SJSA1 (cell line): ENCODE data around the gene KSR1. TPM values are rescaled to one million over a fixed set of nuclear protein-coding genes. Genes with fewer than 3 reads are reported as not detected.

Experiments used
- DNase-seq, 2 experiments: peaks; one replicate each; pipeline ENCODE4 v3.0.0-alpha.2; 2015 to 2020; ENCODE audit warnings: low spot score in 2 of 2, low read depth in 1 of 2
- H3K27ac ChIP-seq: fragments of 250-450 bp; sonication (Bioruptor Pico); 2 replicates; pipeline ENCODE4 v1.5.1; 2020; ENCODE audit warnings: mild to moderate bottlenecking, moderate library complexity
- H3K27me3 ChIP-seq: fragments of 250-450 bp; sonication (Bioruptor Pico); replicated peaks from 2 replicates; pipeline ENCODE4 v1.5.1; 2020; ENCODE audit warnings: mild to moderate bottlenecking, moderate library complexity
- H3K36me3 ChIP-seq: fragments of 250-450 bp; sonication (Bioruptor Pico); 2 replicates; pipeline ENCODE4 v1.5.1; 2020; ENCODE audit warnings: mild to moderate bottlenecking
- H3K4me1 ChIP-seq: fragments of 250-450 bp; sonication (Bioruptor Pico); replicated peaks from 2 replicates; pipeline ENCODE4 v1.6.1; 2021; ENCODE audit warnings: mild to moderate bottlenecking
- H3K4me3 ChIP-seq: fragments of 250-450 bp; sonication (Bioruptor Pico); 2 replicates; pipeline ENCODE4 v1.5.1; 2020; ENCODE audit warnings: mild to moderate bottlenecking
- H3K9me3 ChIP-seq: fragments of 250-450 bp; sonication (Bioruptor Pico); replicated peaks from 2 replicates; pipeline ENCODE4 v1.5.1; 2020; ENCODE audit warnings: mild to moderate bottlenecking
- total RNA-seq: library from RNA; depleted of rRNA; stranded (reverse); fragments of >200 nt; shearing (Covaris generic); gene quantifications from 2 replicates; pipeline ENCODE4 v1.2.3, GENCODE V29; 2014

KSR1 gene
- total RNA-seq, 1 experiment from 2014 or later: 7.7 TPM

DNA sequence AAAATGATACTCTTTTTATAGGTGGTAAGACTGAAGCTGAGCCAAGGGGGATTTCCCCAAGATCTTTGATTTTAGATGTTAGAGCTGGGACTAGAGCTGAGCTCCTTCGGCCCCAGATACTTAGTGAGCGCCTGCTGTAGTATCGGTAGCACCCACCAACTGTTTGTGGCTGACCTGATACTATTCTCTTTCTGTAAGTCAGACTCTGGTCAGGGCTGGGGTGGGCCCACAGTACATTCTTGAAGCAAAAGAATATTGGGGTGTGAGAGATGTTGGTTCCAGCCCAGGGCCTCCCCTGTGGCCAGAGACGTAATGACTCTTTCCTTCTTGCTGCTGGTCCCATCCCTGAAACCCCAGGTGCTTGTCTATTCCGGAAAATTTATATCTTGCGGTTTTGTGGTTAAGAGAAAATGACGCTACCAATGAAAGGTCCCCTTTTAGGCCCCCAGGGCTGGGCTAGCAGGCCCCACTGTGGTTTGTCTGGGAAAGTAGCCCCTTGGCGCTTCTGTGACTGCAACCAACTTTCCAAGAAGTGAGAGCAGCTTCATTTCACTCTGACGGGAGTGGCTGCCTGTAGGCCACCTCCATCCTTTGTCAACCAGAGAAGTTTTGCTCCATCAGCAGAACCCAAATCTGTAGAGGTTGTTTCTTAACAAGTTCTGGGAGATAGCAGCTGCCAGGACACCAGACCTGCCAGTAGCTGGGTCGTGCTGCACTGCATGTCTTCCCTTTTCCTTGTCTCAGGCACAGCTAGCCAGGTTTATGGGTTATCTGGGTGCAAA is 88.3 kb downstream of the KSR1 start:
- Histone ChIP-seq H3K36me3 (no peaks in the 10 kb centered on the region), H3K27me3 (no peaks in the 10 kb centered on the region), H3K4me1 (peaks cover 51% of the 10 kb centered on the region), H3K4me3 (no peak overlapping the region), H3K27ac (no peak overlapping the region), H3K9me3 (no peaks in the 10 kb centered on the region; the same call in 1 of the 2 replicates)
- peak in 1 of 2 experiments; percentile 72 for DNase-seq

DNA sequence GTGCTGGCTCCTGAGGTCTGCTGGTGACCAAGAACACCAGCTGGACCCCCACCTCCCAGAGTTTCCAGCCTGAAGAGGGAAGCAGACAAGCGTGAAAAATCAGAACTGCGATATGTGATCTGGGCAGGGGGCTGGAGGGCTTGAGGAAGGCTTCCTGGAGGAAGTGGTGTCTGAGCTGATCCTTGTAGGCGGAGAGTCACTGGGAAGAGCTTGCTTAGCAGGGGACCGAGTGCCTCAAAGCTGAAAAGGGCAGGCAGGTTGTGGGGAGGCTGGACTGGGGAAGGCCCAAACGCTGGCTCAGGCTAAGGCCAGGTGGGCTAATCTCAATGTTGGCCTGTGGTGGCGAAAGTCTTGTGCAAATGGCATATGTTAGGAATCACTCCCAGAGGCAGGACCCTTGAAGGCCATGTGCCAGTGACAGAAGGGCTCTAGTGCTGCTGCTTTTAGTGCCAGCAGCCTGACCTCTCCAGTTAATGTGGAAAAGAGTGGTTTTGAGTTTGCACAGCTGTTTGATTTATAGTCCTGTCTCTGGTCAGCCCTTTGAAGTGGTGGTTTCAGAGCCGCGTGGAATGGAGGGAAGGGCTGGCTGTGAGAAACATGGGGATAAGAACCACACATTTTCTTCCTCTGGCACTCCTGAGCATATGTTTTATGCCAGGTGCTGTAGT is 89.4 kb downstream of the KSR1 start:
- H3K4me1 ChIP-seq: peaks cover 40% of the 10 kb centered on the region
- no peak for DNase-seq
- no peak overlapping the region for H3K27ac ChIP-seq
- no peaks in the 10 kb centered on the region for H3K27me3 ChIP-seq
- H3K4me3 ChIP-seq: no peak overlapping the region
- no peaks in the 10 kb centered on the region for H3K36me3 ChIP-seq
- no peaks in the 10 kb centered on the region; the same call in 1 of the 2 replicates for H3K9me3 ChIP-seq

DNA sequence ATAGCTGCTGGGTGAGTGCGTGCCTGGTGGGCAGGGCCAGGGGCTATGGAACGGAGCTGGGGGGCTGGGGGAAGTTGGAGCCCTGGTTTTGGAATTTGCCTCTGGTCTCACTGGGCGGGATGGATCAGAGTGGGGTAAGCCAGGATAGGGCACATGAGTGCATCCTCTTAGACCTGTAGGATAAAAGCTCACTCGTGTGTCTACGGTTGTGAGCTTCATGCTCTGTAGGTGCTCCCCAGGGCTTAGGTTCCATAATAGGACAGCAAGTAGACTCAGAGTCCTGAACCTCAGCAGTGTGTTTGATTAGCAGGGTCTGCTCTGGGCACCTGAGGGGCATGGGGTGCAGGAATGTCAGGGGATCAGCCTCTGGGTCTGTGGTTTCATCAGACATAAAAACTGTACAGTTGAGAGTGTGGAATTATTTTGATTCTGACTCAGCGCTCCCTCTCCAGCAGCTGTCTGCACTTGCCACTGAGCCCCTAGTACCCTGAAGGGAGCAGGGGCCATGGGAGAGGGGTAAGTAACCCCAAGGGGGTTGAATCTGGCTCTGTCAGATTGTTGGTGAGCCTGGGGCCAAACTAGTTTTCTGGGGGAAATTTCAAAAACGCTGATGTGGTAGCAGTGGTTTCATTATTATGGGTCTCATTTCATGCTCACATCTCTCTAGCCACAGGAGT is 90.5 kb downstream of the KSR1 start:
- DNase-seq: no peak

DNA sequence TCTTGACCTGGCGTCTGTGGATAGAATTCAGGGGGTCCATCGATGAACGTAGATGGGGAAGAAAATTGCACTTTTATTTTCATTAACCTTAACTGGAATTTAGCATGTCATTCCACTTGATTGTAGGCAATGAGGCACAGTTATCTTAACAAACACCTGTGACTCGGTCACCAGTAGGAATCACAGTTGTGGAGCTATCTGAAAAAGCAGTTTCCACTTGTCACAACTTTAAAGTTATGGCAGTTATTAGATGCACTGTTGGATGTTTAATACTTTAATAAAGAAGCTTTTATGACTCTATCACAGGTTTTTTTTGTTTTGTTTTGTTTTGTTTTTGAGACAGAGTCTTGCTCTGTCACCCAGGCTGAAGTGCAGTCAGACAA is 91.0 kb downstream of the KSR1 start:
- Histone ChIP-seq H3K4me3 (no peak overlapping the region), H3K27me3 (no peaks in the 10 kb centered on the region), H3K9me3 (no peaks in the 10 kb centered on the region; the same call in 1 of the 2 replicates), H3K27ac (no peak overlapping the region), H3K36me3 (no peaks in the 10 kb centered on the region), H3K4me1 (peaks cover 42% of the 10 kb centered on the region)
- DNase-seq: no peak

More for the DNA sequence above, 90.5 kb downstream of the KSR1 start:
- Histone ChIP-seq H3K9me3 (no peaks in the 10 kb centered on the region; the same call in 1 of the 2 replicates), H3K4me1 (peaks cover 37% of the 10 kb centered on the region), H3K36me3 (no peaks in the 10 kb centered on the region), H3K27ac (no peak overlapping the region), H3K27me3 (no peaks in the 10 kb centered on the region), H3K4me3 (no peak overlapping the region)

DNA sequence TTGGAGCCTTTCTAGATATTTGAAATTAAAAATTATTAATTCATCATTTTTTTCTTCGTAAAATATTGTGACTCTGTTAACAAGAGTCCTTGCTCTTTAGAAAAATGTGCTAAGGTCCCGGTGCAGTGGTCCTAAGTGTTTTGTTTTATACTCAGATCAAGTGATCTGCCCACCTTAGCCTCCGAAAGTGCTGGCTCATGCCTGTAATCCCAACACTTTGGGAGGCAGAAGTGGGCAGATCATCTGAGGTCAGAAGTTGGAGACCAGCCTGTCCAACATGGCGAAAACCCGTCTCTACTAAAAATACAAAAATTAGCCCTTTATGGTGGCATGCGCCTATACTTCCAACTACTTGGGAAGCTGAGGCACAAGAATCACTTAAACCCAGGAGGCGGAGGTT is 92.1 kb downstream of the KSR1 start:
- H3K27ac ChIP-seq: no peak overlapping the region
- no peak for DNase-seq
- peaks cover 53% of the 10 kb centered on the region for H3K4me1 ChIP-seq
- H3K4me3 ChIP-seq: no peak overlapping the region
- H3K36me3 ChIP-seq: no peaks in the 10 kb centered on the region
- H3K9me3 ChIP-seq: no peaks in the 10 kb centered on the region; the same call in 1 of the 2 replicates
- H3K27me3 ChIP-seq: no peaks in the 10 kb centered on the region

DNA sequence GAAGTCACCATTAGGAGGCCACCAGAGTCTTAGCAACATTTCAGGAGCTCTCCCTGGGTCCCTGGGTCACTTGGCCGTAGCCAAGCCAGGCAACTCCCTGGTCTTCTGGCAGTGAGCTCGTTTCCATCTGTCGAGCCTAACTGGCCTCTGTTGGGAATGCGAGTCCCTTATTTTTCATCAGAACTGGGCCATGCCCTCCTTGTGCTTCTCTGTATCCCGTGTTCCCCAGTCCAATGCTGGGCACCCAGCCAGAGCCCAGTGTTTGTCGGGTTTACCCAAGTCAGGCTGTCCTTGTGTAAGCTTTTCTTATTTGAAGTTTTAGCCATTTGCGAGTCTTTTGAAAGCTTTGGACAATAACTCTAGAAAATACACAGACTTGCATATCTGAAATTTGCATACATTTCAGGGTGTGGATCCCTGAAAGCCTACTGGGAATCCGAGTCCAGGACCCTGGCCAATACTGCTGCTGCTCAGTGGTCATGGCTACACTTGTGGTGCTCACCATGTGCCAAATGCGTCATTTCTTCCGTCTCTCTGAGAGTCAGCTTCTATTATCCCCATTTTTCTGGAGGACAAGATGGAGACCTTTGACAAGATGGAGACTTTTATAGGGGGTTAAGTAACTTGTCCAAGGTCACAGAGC is 93.1 kb downstream of the KSR1 start:
- H3K4me3 ChIP-seq: no peak overlapping the region
- H3K4me1 ChIP-seq: peaks cover 58% of the 10 kb centered on the region
- H3K9me3 ChIP-seq: no peaks in the 10 kb centered on the region; the same call in 1 of the 2 replicates
- H3K27ac ChIP-seq: no peak overlapping the region
- H3K36me3 ChIP-seq: no peaks in the 10 kb centered on the region
- no peak for DNase-seq
- no peaks in the 10 kb centered on the region for H3K27me3 ChIP-seq

DNA sequence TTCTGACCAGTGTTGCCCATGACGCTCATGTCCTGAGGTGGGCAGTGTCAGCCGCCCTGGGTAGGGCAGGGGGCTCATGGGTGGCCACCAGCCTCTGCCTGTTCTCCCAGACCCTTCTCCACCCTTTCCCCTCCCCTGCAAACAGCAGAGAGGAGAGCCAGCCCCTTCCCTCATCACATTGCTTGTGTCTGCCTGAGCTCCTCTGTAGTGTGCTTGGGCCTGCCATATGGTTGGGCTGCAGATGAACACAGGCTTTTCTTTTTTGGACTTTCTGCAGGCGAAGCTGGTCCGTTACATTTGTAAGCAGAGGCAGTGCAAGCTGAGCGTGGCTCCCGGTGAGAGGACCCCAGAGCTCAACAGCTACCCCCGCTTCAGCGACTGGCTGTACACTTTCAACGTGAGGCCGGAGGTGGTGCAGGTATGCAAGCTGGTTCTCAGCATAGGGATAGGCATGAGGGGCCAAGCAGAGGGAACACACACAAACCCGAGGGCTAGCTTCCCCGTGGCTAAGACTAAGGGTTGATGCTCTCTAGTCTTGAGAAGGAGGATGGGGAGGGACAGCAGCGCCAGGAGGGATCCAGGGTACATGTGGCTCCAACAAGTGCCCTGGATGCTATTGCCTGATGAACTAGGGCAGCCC is 94.2 kb downstream of the KSR1 start:
- Histone ChIP-seq H3K4me1 (peaks cover 56% of the 10 kb centered on the region), H3K9me3 (no peaks in the 10 kb centered on the region; the same call in 1 of the 2 replicates), H3K36me3 (no peaks in the 10 kb centered on the region), H3K4me3 (no peak overlapping the region), H3K27me3 (no peaks in the 10 kb centered on the region), H3K27ac (no peak overlapping the region)
- no peak for DNase-seq

DNA sequence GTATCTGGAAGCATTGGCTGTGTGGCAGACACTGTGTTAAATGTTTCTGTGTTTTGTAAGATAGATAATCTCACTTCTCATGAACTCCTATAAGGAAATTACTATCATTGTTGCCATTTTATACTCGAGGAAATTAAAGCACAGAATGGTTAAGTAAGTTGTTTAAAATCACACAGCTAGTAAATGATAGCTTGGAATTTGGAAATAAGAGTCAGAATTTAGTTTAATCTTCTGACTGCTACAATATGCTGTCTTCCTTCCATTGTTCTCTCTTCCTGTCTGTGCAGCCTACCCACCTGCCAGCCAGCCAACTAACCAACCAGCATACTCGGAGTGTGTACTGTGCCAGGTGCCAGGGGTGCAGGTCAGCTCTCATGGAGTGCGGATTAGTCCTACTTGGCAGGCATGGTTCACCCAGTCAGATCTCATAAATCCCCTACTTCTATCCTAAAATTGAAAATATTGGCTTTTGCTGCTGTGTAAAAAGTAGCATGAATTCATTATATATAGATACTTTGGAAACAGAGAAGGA is 94.8 kb downstream of the KSR1 start:
- no peaks in the 10 kb centered on the region for H3K36me3 ChIP-seq

DNA sequence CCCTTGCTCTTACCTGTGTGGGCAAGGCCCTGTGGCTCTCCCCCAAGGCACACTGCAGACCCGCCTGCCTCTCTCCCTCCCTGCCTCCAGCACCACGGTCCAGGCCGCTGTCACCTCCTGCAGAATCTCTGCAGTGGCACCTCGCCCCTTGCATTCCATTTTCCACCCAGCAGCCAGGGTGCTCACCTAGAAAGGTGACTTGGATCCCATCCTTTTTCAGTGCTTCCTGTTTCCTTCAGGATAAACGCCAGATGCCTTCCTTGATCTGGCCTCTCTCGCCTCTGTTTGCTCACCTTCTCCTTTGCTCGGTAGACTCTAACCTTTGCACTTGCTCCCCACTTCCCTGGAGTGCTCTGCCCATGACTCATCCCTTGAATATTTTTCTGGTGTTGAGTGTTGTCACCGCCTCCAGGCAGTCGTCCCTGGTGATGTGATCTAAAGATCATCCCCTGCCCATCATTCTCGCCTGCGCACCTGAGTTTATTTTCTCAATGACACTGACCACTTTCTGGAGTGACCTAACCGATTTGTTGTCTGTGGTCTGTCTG is 95.5 kb downstream of the KSR1 start:
- Histone ChIP-seq H3K9me3 (no peaks in the 10 kb centered on the region; the same call in 1 of the 2 replicates), H3K36me3 (no peaks in the 10 kb centered on the region), H3K27me3 (no peaks in the 10 kb centered on the region), H3K4me3 (no peak overlapping the region), H3K4me1 (peaks cover 43% of the 10 kb centered on the region), H3K27ac (peak overlapping the region; percentile 18; the same call in 1 of the 2 replicates)
- DNase-seq: no peak

More for the DNA sequence above, 94.8 kb downstream of the KSR1 start:
- H3K27me3 ChIP-seq: no peaks in the 10 kb centered on the region
- H3K9me3 ChIP-seq: no peaks in the 10 kb centered on the region; the same call in 1 of the 2 replicates
- H3K4me3 ChIP-seq: no peak overlapping the region
- DNase-seq: no peak
- H3K4me1 ChIP-seq: peaks cover 50% of the 10 kb centered on the region
- no peak overlapping the region for H3K27ac ChIP-seq

DNA sequence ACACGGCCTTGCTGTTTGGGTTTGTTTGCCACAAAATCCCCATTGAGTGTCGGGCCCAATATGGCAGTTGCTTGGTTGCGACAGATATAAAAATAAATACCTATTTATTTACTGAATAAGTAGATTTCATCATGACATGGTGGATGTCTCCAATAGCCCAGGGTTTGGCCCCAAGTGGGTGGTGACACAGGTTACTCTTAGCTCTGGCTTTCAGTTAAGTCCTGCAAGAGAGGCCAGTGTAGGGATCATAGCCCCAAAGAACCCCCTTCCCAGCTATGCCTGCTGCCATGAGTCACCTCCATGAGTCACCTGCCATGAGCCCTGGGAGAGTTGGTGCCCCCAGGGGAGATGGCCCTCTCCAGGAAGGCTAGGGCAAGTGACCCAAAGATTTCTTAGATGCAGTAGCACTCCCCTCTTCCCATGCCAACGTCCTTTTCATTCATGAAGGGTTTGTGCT is 96.1 kb downstream of the KSR1 start:
- Histone ChIP-seq H3K27me3 (no peaks in the 10 kb centered on the region), H3K9me3 (no peaks in the 10 kb centered on the region), H3K36me3 (no peaks in the 10 kb centered on the region), H3K27ac (peak overlapping the region; percentile 18; the same call in 1 of the 2 replicates), H3K4me3 (no peak overlapping the region), H3K4me1 (peaks cover 38% of the 10 kb centered on the region)
- DNase-seq: peak; percentile 74 to 86

DNA sequence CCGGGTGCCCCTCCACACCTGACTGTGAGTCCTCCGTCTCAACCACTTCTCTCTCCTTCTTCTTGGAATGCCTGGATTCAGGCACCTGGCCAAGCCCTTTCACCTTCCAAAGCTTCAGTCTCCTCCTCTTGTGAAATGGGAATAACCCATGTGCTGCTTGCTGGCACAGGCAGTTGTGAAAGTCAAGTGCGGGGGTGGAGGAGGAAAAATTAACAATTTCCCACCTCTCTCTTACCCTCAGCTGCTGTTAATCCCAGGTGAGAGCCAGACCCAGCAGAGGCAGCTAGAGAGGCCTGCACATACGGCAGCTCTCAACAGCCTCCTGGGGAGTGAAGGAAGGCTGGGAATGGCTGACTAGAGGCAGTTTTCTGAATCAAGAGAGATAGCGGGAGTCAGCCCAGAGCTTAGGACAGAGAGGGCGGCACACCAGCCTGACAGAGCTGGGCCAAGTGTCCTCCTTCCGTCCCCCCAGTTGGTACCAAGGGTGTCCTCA is 96.8 kb downstream of the KSR1 start:
- Histone ChIP-seq H3K4me1 (peaks cover 38% of the 10 kb centered on the region), H3K27me3 (no peaks in the 10 kb centered on the region), H3K27ac (no peak overlapping the region), H3K9me3 (no peaks in the 10 kb centered on the region), H3K36me3 (no peaks in the 10 kb centered on the region), H3K4me3 (no peak overlapping the region)
- no peak for DNase-seq

DNA sequence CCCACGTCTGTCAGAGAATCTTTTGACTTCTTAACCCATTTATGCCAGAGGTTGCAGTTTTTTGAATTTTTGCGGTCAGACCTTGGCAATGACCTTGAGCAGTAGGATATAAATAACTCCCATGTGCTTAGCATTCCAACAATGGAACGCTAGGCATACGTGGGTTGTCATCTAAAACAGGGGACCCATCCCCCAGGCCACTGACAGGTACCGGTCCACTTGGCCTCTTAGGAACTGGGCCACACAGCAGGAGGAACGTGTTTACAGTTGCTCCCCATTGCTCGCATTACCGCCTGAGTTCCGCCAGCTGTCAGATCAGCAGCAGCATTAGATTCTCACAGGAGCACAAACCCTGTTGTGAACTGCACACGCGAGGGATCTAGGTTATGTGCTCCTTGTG is 97.9 kb downstream of the KSR1 start:
- no peaks in the 10 kb centered on the region for H3K27me3 ChIP-seq
- peaks cover 38% of the 10 kb centered on the region for H3K4me1 ChIP-seq
- peak in 1 of 2 experiments; percentile 64 for DNase-seq
- H3K4me3 ChIP-seq: no peak overlapping the region
- peak overlapping the region; percentile 39 for H3K27ac ChIP-seq
- no peaks in the 10 kb centered on the region for H3K36me3 ChIP-seq
- H3K9me3 ChIP-seq: no peaks in the 10 kb centered on the region
